HG02973 (cell line): ENCODE results near the gene ICAM1.

ENCODE experiments used
- ATAC-seq: cut with Tn5 transposase; IDR thresholded peaks from one replicate; pipeline ENCODE4 v1.9.1; 2021; ENCODE audit warnings: moderate library complexity; ENCODE audit not compliant: unreplicated experiment

Gene ICAM1

GRCh38 chr19:10320602-10321416 is 49.9 kb downstream of the ICAM1 start:
- ATAC-seq, result no peak

- ATAC-seq, result no peak
These were observed 50.5 kb downstream of the ICAM1 start for GRCh38 chr19:10321417-10321797.

- no peak for ATAC-seq
These were observed 51.2 kb downstream of the ICAM1 start for GRCh38 chr19:10321874-10322835.

- no peak for ATAC-seq
These were observed 54.8 kb downstream of the ICAM1 start for GRCh38 chr19:10325732-10326131.

- no peak for ATAC-seq
These were observed 56.9 kb downstream of the ICAM1 start for GRCh38 chr19:10327793-10328192.

GRCh38 chr19:10328558-10329429 is 57.9 kb downstream of the ICAM1 start:
- ATAC-seq, result no peak

GRCh38 chr19:10329555-10329954 is 58.6 kb downstream of the ICAM1 start:
- no peak for ATAC-seq

GRCh38 chr19:10332158-10332964 is 61.4 kb downstream of the ICAM1 start:
- ATAC-seq, result peak; percentile 2

GRCh38 chr19:10332965-10333757 is 62.2 kb downstream of the ICAM1 start, which contains the start of gene RAVER1:
Gene RAVER1, minus strand, starts transcription at chr19:10333529. Its CDS starts 22 bp downstream, at chr19:10333507.
- peak; percentile 72 for ATAC-seq

- no peak for ATAC-seq
These were observed 63.1 kb downstream of the ICAM1 start for GRCh38 chr19:10333758-10334587.

- no peak for ATAC-seq
These were observed 63.9 kb downstream of the ICAM1 start for GRCh38 chr19:10334588-10335351.

GRCh38 chr19:10335352-10335985 is 64.5 kb downstream of the ICAM1 start:
- no peak for ATAC-seq
